ENCODE results near the gene PHACTR1.

The PHACTR1 gene

GRCh38 chr6:12962529-12962928 lies 246.0 kb downstream of the PHACTR1 start:
- Histone ChIP-seq H3K9me3 (ENCODE audit: low read length) (no peaks in the 10 kb centered on the region), H4K20me1 (ENCODE audit: insufficient read depth, low read length) (no peaks in the 10 kb centered on the region), H3K36me3 (ENCODE audit: insufficient read depth, low read length) (no peaks in the 10 kb centered on the region), H3K27me3 (ENCODE audit: insufficient read depth, low read length) (no peaks in the 10 kb centered on the region), H3K4me2 (ENCODE audit: low read length) (no peak overlapping the region), H3K4me1 (ENCODE audit: insufficient read depth, low read length, severe bottlenecking) (no peaks in the 10 kb centered on the region), H3F3A (ENCODE audit: insufficient read depth, low read length) (no peaks in the 10 kb centered on the region), H3K9ac (ENCODE audit: low read length) (no peak overlapping the region), H2AFZ (ENCODE audit: low read length) (no peak overlapping the region), H3K9me2 (ENCODE audit: low read depth, low read length) (no peaks in the 10 kb centered on the region), H3K79me2 (ENCODE audit: insufficient read depth, low read length) (no peaks in the 10 kb centered on the region), H3K4me3 (ENCODE audit: low read depth, low read length, poor library complexity, severe bottlenecking) (no peak overlapping the region), H3K27ac (ENCODE audit: low read depth, low read length, poor library complexity, severe bottlenecking) (no peak overlapping the region)
- TF ChIP-seq EZH2 (IDR thresholded peaks at IDR 0.05; ENCODE audit: borderline replicate concordance, low read length) = no peak
- TF ChIP-seq CTCF (IDR thresholded peaks at IDR 0.05; ENCODE audit: low read length) = no peak

DNA sequence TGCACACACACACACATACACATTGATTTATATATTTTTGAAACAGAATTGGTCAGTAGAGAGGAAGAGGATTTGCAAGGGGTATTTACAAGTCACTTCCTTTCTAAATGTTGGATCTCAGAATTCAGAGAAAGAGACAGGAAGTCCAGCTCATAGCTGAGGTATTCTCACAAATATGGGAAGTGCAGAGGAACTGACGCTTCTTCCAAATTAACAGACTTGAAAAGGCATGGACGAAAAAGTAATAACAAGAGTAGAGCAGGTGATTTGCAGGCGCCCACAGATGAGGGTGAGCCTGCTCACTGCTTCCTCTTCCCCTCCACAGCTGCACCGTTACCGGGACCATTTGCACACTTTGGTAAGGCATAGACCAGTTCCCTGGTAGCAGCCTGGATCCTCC lies 246.4 kb downstream of the PHACTR1 start:
- Histone ChIP-seq H3K4me2 (ENCODE audit: low read length) (no peak overlapping the region), H3K9ac (ENCODE audit: low read length) (no peak overlapping the region), H3K4me1 (ENCODE audit: insufficient read depth, low read length, severe bottlenecking) (no peaks in the 10 kb centered on the region), H3K79me2 (ENCODE audit: insufficient read depth, low read length) (no peaks in the 10 kb centered on the region), H4K20me1 (ENCODE audit: insufficient read depth, low read length) (no peaks in the 10 kb centered on the region), H3K36me3 (ENCODE audit: insufficient read depth, low read length) (no peaks in the 10 kb centered on the region), H3F3A (ENCODE audit: insufficient read depth, low read length) (no peaks in the 10 kb centered on the region), H3K4me3 (ENCODE audit: low read depth, low read length, poor library complexity, severe bottlenecking) (no peak overlapping the region), H3K27me3 (ENCODE audit: insufficient read depth, low read length) (no peaks in the 10 kb centered on the region), H2AFZ (ENCODE audit: low read length) (no peak overlapping the region), H3K9me3 (ENCODE audit: low read length) (no peaks in the 10 kb centered on the region), H3K27ac (ENCODE audit: low read depth, low read length, poor library complexity, severe bottlenecking) (no peak overlapping the region), H3K9me2 (ENCODE audit: low read depth, low read length) (no peaks in the 10 kb centered on the region)
- TF ChIP-seq EZH2 (IDR thresholded peaks at IDR 0.05; ENCODE audit: borderline replicate concordance, low read length) (no peak), CTCF (IDR thresholded peaks at IDR 0.05; ENCODE audit: low read length) (no peak)

DNA sequence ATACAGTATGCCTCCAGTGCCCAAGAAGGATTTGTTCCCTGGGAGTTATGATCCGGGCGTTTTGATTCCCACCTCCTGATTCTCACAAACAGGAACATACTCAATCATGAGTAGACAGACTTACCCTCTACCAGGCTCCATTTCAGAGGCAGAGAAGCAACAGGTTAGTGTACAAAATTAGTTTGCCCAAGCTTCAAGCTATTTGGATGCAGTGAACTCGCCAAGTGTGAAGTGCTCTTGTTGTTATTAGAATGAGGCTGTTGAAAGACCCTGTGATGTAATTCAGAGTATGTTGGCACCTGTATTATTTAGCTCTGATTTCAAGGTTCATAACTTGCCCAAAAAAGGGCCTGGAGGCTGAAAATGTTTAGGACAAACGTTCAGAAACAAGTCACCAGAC lies 247.0 kb downstream of the PHACTR1 start:
- Histone ChIP-seq H3K4me1 (ENCODE audit: insufficient read depth, low read length, severe bottlenecking) (no peaks in the 10 kb centered on the region), H3K36me3 (ENCODE audit: insufficient read depth, low read length) (no peaks in the 10 kb centered on the region), H3K9me2 (ENCODE audit: low read depth, low read length) (no peaks in the 10 kb centered on the region), H3K27ac (ENCODE audit: low read depth, low read length, poor library complexity, severe bottlenecking) (no peak overlapping the region), H3K27me3 (ENCODE audit: insufficient read depth, low read length) (no peaks in the 10 kb centered on the region), H3K9me3 (ENCODE audit: low read length) (no peaks in the 10 kb centered on the region), H3F3A (ENCODE audit: insufficient read depth, low read length) (no peaks in the 10 kb centered on the region), H3K79me2 (ENCODE audit: insufficient read depth, low read length) (no peaks in the 10 kb centered on the region), H3K9ac (ENCODE audit: low read length) (no peak overlapping the region), H2AFZ (ENCODE audit: low read length) (no peak overlapping the region), H3K4me2 (ENCODE audit: low read length) (no peak overlapping the region), H3K4me3 (ENCODE audit: low read depth, low read length, poor library complexity, severe bottlenecking) (no peak overlapping the region), H4K20me1 (ENCODE audit: insufficient read depth, low read length) (no peaks in the 10 kb centered on the region)
- no peak for TF ChIP-seq EZH2 (IDR thresholded peaks at IDR 0.05; ENCODE audit: borderline replicate concordance, low read length)
- no peak for TF ChIP-seq CTCF (IDR thresholded peaks at IDR 0.05; ENCODE audit: low read length)

All from OCI-LY1 (cell line).